Activated CD8-positive, alpha-beta T cell treated with anti-CD3 and anti-CD28 coated beads, Interleukin-2, amount 10 ng/mL, durations not matched to agents 7 days and 5 days (primary cell): ENCODE measurements around the gene KCNS3. TPM values are rescaled to one million over a fixed set of nuclear protein-coding genes. Genes with fewer than 3 reads are reported as not detected.

Experiments used
- ATAC-seq: fragments of 150-1000 bp; cut with Tn5 transposase; one replicate; pipeline ENCODE4 v1.10.0; 2021; ENCODE audit warnings: moderate library complexity
- CTCF ChIA-PET: fragments of 350-600 bp; sonication (Branson Sonifier 250); formaldehyde crosslinking; loops from one replicate; lab custom pipeline; 2021; ENCODE audit warnings: antibody characterized with exemption; lab: Charles Lee
- POLR2A ChIA-PET: fragments of 350-600 bp; sonication (Branson Sonifier 250); formaldehyde crosslinking; loops from one replicate; lab custom pipeline; 2021; ENCODE audit warnings: antibody characterized with exemption; lab: Charles Lee
- DNase-seq: peaks from one replicate; pipeline ENCODE4 v3.0.0-alpha.2; 2020
- H3K27ac Mint-ChIP-seq: one replicate; pipeline ENCODE4 v1.8.0; 2021; ENCODE audit warnings: mild to moderate bottlenecking, mixed read lengths
- H3K27me3 Mint-ChIP-seq: one replicate; pipeline ENCODE4 v1.8.0; 2021; ENCODE audit warnings: low read depth, mixed read lengths
- H3K36me3 Mint-ChIP-seq: one replicate; pipeline ENCODE4 v1.8.0; 2021; ENCODE audit warnings: low read depth, mixed read lengths
- H3K4me1 Mint-ChIP-seq: one replicate; pipeline ENCODE4 v1.8.0; 2021; ENCODE audit warnings: low read depth, mixed read lengths
- H3K4me3 Mint-ChIP-seq: one replicate; pipeline ENCODE4 v1.8.0; 2021; ENCODE audit warnings: mild to moderate bottlenecking, mixed read lengths
- H3K9me3 Mint-ChIP-seq: one replicate; pipeline ENCODE4 v1.8.0; 2022; ENCODE audit warnings: mixed read lengths; ENCODE audit not compliant: insufficient read depth
- total RNA-seq, 2 experiments: library from RNA; stranded (reverse); gene quantifications; one replicate each; pipeline ENCODE4 v1.2.3, GENCODE V29; 2021

The KCNS3 gene
- total RNA-seq, 2 experiments from 2014 or later, result not detected

DNA sequence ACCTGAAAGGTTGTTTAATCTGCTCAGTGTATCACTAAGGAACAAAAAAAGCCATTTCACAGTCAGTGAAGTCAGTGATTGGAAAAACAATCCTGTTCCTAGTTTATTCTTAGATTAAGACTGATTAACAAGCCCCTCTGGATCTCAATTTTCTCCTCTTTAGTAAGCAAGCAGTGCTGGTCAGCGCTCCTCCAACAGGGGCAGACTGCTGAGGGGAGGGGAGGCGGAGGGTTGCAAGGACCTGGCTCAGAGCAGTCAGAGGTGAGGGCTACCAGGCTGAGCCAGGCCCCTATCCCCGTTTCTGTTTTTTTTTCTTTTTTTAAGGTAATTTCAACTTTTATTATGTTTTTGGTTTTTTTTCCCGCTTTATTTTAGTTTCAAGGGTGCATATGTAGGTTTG, 24.7 kb upstream of the KCNS3 start:
- no peak for ATAC-seq
- ChIA-PET POLR2A (no interaction called here), CTCF (no interaction called here)
- no peak for DNase-seq
- no peaks in the 10 kb centered on the region for H3K36me3 Mint-ChIP-seq
- no peaks in the 10 kb centered on the region for H3K4me1 Mint-ChIP-seq
- no peak overlapping the region for H3K27ac Mint-ChIP-seq
- H3K4me3 Mint-ChIP-seq, result no peak overlapping the region
- H3K9me3 Mint-ChIP-seq, result no peaks in the 10 kb centered on the region
- peaks cover 17% of the 10 kb centered on the region for H3K27me3 Mint-ChIP-seq

- no peaks in the 10 kb centered on the region for H3K4me1 Mint-ChIP-seq
- ATAC-seq, result no peak
- CTCF ChIA-PET, result no interaction called here
Measured at GRCh38 chr2:17857021-17857420, 21.4 kb upstream of the KCNS3 start.

GRCh38 chr2:17858064-17858463, 20.4 kb upstream of the KCNS3 start:
- H3K4me1 Mint-ChIP-seq, result no peaks in the 10 kb centered on the region
- no peaks in the 10 kb centered on the region for H3K36me3 Mint-ChIP-seq
- ChIA-PET CTCF (no interaction called here), POLR2A (no interaction called here)
- peaks cover 23% of the 10 kb centered on the region for H3K27me3 Mint-ChIP-seq
- no peak for DNase-seq
- no peak overlapping the region for H3K4me3 Mint-ChIP-seq
- no peak overlapping the region for H3K27ac Mint-ChIP-seq
- ATAC-seq, result no peak
- H3K9me3 Mint-ChIP-seq, result no peaks in the 10 kb centered on the region

More at GRCh38 chr2:17857021-17857420, 21.4 kb upstream of the KCNS3 start:
- Mint-ChIP-seq H3K27me3 (peaks cover 23% of the 10 kb centered on the region), H3K9me3 (no peaks in the 10 kb centered on the region), H3K4me3 (no peak overlapping the region), H3K27ac (no peak overlapping the region), H3K36me3 (no peaks in the 10 kb centered on the region)
- no peak for DNase-seq
- POLR2A ChIA-PET, result no interaction called here

GRCh38 chr2:17863539-17863938, 14.9 kb upstream of the KCNS3 start:
- H3K36me3 Mint-ChIP-seq, result no peaks in the 10 kb centered on the region
- ChIA-PET CTCF (no interaction called here), POLR2A (no interaction called here)
- no peak overlapping the region for H3K27ac Mint-ChIP-seq
- no peak overlapping the region for H3K4me3 Mint-ChIP-seq
- ATAC-seq (no peak), DNase-seq (no peak)
- H3K9me3 Mint-ChIP-seq, result no peaks in the 10 kb centered on the region
- H3K4me1 Mint-ChIP-seq, result no peaks in the 10 kb centered on the region
- H3K27me3 Mint-ChIP-seq, result peaks cover 8% of the 10 kb centered on the region

DNA sequence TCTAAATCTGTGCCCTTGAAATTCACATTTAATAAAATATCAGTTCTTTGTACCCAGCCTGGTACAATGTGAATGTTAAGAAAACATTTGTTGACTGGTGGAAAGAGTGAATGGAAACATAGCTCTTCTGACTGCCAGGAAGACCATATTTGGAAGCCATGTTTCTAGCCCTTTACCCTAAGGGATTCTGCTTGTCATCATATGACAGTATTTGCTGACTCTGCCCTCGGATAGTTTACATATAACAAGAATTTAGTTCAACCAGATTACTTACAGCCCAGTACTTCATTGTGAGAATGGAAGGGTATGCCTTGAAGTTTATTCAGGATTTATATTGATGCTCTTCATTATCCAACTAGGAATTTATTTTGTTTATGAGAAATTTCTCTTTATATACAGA, 13.8 kb upstream of the KCNS3 start:
- CTCF ChIA-PET, result no interaction called here
- no peak overlapping the region for H3K27ac Mint-ChIP-seq
- POLR2A ChIA-PET, result no interaction called here
- H3K4me1 Mint-ChIP-seq, result no peaks in the 10 kb centered on the region
- peaks cover 8% of the 10 kb centered on the region for H3K27me3 Mint-ChIP-seq
- H3K36me3 Mint-ChIP-seq, result no peaks in the 10 kb centered on the region
- DNase-seq (no peak), ATAC-seq (no peak)
- no peak overlapping the region for H3K4me3 Mint-ChIP-seq
- H3K9me3 Mint-ChIP-seq, result no peaks in the 10 kb centered on the region

DNA sequence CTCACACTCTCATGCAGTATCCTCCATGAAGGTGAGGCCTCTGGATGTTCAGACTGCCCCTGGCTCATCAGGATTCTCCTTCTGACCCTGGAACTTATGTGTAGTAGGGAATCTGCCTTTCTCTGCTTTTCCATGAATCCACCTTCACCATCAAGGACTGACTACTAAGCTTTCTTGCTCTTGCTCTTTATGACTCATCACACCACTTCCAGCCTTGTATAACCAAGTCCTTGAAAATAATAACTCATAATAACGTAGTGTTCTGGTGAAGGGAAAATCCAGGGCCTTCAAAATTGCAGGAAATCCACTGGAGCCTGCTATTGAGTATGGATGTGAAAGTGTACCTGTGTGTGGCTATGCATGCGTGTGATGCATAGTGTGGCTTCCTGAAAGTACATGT, 11.3 kb upstream of the KCNS3 start:
- no peaks in the 10 kb centered on the region for H3K4me1 Mint-ChIP-seq
- no peak for ATAC-seq
- CTCF ChIA-PET, result no interaction called here

DNA sequence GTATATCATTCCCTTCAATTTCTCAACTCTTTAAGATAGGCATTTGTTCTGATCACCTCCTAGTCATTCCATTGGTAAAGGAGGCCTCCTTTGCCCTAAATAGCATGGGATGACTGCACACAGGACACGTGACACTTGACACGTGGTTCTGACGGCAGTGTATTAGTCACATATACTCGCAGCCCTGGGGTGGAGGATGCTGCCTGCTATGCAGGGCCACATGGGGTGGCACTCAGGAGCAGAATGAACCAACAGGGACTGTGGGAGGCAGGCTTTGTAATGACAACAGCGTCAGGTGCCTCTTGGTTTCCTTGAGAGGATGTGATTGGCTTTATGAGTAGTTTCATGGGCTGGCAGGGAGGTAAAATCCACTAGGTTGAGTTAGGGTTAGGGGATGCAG, 9.3 kb upstream of the KCNS3 start:
- Mint-ChIP-seq H3K27me3 (peaks cover 10% of the 10 kb centered on the region), H3K4me3 (no peak overlapping the region), H3K4me1 (no peaks in the 10 kb centered on the region), H3K27ac (no peak overlapping the region), H3K9me3 (no peaks in the 10 kb centered on the region), H3K36me3 (no peaks in the 10 kb centered on the region)
- CTCF ChIA-PET, result no interaction called here
- no peak for ATAC-seq
- POLR2A ChIA-PET, result no interaction called here
- no peak for DNase-seq

More for the DNA sequence above, 11.3 kb upstream of the KCNS3 start:
- no peak overlapping the region for H3K27ac Mint-ChIP-seq
- peaks cover 5% of the 10 kb centered on the region for H3K27me3 Mint-ChIP-seq
- H3K9me3 Mint-ChIP-seq, result no peaks in the 10 kb centered on the region
- no peak overlapping the region for H3K4me3 Mint-ChIP-seq
- DNase-seq, result no peak
- H3K36me3 Mint-ChIP-seq, result no peaks in the 10 kb centered on the region
- POLR2A ChIA-PET, result no interaction called here

- Mint-ChIP-seq H3K9me3 (no peaks in the 10 kb centered on the region), H3K4me3 (no peak overlapping the region), H3K27ac (no peak overlapping the region), H3K27me3 (peaks cover 26% of the 10 kb centered on the region), H3K4me1 (no peaks in the 10 kb centered on the region), H3K36me3 (no peaks in the 10 kb centered on the region)
- no peak for DNase-seq
- CTCF ChIA-PET, result no interaction called here
- ATAC-seq, result no peak
- POLR2A ChIA-PET, result no interaction called here
Measured at GRCh38 chr2:17871639-17872038, 6.8 kb upstream of the KCNS3 start.

DNA sequence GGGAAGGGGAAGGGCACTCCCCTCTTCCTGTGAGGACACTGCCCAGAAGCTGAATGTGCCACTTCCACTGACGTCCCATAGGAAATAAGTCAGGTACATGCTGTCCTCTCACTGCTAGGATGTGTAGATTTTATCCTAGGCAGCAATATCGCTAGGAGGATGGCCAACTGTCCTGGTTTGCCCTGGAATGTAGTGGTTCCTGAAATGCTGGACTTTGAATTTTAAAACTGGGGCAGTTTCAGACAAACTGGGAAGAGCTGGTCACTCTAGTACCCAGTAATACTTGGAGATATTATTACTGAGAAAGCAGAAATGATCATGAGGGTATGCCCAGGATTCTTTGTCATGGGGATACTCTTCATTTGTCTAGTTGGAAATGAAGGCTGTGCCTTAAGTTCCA, 5.4 kb upstream of the KCNS3 start:
- DNase-seq, result no peak
- CTCF ChIA-PET, result no interaction called here
- Mint-ChIP-seq H3K27ac (no peak overlapping the region), H3K9me3 (no peaks in the 10 kb centered on the region), H3K4me1 (peaks cover 4% of the 10 kb centered on the region), H3K36me3 (no peaks in the 10 kb centered on the region), H3K4me3 (no peak overlapping the region), H3K27me3 (peaks cover 38% of the 10 kb centered on the region)
- ATAC-seq, result no peak
- POLR2A ChIA-PET, result interaction anchor here (0.6 kb wide), 1 partner anchor 1138 kb away, joined by 3 read pairs; no protein-coding TSS in a partner anchor

- Mint-ChIP-seq H3K4me3 (no peak overlapping the region), H3K27ac (no peak overlapping the region), H3K4me1 (peaks cover 11% of the 10 kb centered on the region), H3K9me3 (no peaks in the 10 kb centered on the region), H3K36me3 (no peaks in the 10 kb centered on the region), H3K27me3 (peaks cover 58% of the 10 kb centered on the region)
- ChIA-PET CTCF (no interaction called here), POLR2A (no interaction called here)
- ATAC-seq, result no peak
- DNase-seq, result no peak
Measured at GRCh38 chr2:17876590-17876989, 1.9 kb upstream of the KCNS3 start.

- Mint-ChIP-seq H3K4me3 (peak overlapping the region; percentile 64), H3K4me1 (peaks cover 11% of the 10 kb centered on the region), H3K27ac (no peak overlapping the region), H3K36me3 (no peaks in the 10 kb centered on the region), H3K9me3 (no peaks in the 10 kb centered on the region), H3K27me3 (peaks cover 61% of the 10 kb centered on the region)
- peak; percentile 11 for ATAC-seq
- ChIA-PET POLR2A (no interaction called here), CTCF (no interaction called here)
- no peak for DNase-seq
Measured at GRCh38 chr2:17877811-17878280, 621 bp upstream of the KCNS3 start.

DNA sequence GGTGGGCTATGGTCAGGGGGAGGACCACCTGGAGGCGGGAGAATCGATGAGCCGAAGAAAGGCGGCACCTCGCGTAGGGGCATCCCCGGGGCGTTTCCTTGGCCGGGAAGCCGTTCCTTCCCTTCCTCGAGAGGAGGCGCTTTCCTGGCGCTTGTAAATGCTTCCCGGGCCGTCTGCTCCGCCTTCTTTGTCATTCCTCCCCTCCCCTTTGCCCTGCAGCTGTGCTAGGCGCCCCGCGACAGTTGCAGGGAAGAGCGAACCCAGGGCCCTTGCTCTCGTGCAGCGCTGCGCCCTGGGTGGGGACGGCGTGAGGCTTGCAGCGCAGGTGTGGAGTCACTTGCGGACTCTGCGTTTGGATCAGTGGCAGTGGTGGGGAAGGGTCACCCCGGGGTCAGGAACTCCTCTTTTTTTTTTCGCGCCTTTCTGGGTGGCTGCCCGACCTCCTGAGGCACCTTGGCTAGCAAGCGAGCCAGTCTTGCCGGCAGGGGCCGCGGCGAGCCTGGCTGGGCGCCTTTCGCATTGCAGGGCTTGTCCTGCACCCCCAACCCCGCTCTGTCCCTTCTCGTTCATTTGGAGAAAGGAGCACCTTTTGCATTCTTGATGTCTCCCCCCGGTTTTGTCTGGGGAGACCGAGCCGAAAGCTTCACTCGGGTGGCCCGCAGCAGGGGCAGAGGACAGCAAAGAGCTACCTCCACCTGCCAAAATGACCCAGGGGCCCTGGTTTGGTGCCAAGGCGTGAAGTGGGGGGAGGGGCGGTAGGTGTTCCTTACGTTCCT, 858 bp downstream of the KCNS3 start:
- CTCF ChIA-PET, result no interaction called here
- H3K4me3 Mint-ChIP-seq, result peak overlapping the region; percentile 58
- peaks cover 11% of the 10 kb centered on the region for H3K4me1 Mint-ChIP-seq

More for the DNA sequence above, 858 bp downstream of the KCNS3 start:
- POLR2A ChIA-PET, result no interaction called here
- H3K27me3 Mint-ChIP-seq, result peaks cover 57% of the 10 kb centered on the region
- ATAC-seq (peak; percentile 28), DNase-seq (no peak)
- no peak overlapping the region for H3K27ac Mint-ChIP-seq
- H3K9me3 Mint-ChIP-seq, result no peaks in the 10 kb centered on the region
- H3K36me3 Mint-ChIP-seq, result no peaks in the 10 kb centered on the region
